Measurements from ENCODE around the gene RBM5. TPM values are rescaled to one million over a fixed set of nuclear protein-coding genes. Genes with fewer than 3 reads are reported as not detected.
A peak's percentile ranks its signal among the peaks of the same experiment; 100 is the strongest.
"Not testable (repeated sequence)": the region's sequence is repeated elsewhere in the genome, so short reads cannot be mapped to it uniquely, and the experiment has no call there.

RBM5 gene
- total RNA-seq, 1 donor from 2014 or later: 124 TPM

DNA sequence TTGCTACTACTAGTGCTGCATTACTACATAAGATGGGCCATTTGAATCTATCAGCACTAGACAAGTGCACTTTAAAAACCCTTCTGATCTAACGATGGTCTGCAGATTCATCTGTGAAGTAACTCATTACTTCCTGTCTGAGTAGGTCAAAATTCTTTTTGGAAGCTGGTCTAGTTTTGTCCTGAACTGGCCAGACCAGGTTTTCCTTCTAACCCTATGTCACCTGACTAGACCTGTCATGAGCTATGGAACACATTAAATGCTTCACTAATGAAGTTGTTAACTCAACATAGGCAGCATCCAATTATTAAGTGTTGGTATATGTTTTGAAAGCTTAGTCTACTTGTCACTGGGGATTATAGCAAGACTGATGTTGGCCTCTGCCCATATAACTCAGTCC, 10.1 kb upstream of the RBM5 start:
- Mint-ChIP-seq H3K36me3 (ENCODE audit: low read depth, unreplicated experiment) (peaks cover 16% of the 10 kb centered on the region), H3K9me3 (ENCODE audit: unreplicated experiment) (no peaks in the 10 kb centered on the region), H3K4me1 (ENCODE audit: low read depth, unreplicated experiment) (no peaks in the 10 kb centered on the region), H3K4me3 (ENCODE audit: unreplicated experiment) (no peak overlapping the region), H3K27me3 (ENCODE audit: low read depth, unreplicated experiment) (no peaks in the 10 kb centered on the region), H3K27ac (ENCODE audit: unreplicated experiment) (no peak overlapping the region)
- no peak for DNase-seq (ENCODE audit: low read depth)
- H3K9me3 ChIP-seq (ENCODE audit: insufficient read depth, low read depth, low read length): no peaks in the 10 kb centered on the region
- H3K79me2 ChIP-seq (ENCODE audit: insufficient read depth, low read length): no peaks in the 10 kb centered on the region
- no peak overlapping the region for H3K4me2 ChIP-seq (ENCODE audit: low read length)
- H3K4me3 ChIP-seq (ENCODE audit: insufficient read depth, low read depth, low read length): no peak overlapping the region
- no peak for FAIRE-seq
- no peak overlapping the region for H3K27ac ChIP-seq (ENCODE audit: low read depth, low read length)
- H3K36me3 ChIP-seq (ENCODE audit: insufficient read depth, low read length): peaks cover 12% of the 10 kb centered on the region
- H3K27me3 ChIP-seq (ENCODE audit: insufficient read depth, low read length): no peaks in the 10 kb centered on the region
- H4K20me1 ChIP-seq (ENCODE audit: insufficient read depth, low read length): no peaks in the 10 kb centered on the region
- H3K9ac ChIP-seq (ENCODE audit: low read length): no peak overlapping the region
- TF ChIP-seq EZH2 (IDR thresholded peaks at IDR 0.05; ENCODE audit: insufficient read depth, low read length): no peak
- TF ChIP-seq, protein P1, sequence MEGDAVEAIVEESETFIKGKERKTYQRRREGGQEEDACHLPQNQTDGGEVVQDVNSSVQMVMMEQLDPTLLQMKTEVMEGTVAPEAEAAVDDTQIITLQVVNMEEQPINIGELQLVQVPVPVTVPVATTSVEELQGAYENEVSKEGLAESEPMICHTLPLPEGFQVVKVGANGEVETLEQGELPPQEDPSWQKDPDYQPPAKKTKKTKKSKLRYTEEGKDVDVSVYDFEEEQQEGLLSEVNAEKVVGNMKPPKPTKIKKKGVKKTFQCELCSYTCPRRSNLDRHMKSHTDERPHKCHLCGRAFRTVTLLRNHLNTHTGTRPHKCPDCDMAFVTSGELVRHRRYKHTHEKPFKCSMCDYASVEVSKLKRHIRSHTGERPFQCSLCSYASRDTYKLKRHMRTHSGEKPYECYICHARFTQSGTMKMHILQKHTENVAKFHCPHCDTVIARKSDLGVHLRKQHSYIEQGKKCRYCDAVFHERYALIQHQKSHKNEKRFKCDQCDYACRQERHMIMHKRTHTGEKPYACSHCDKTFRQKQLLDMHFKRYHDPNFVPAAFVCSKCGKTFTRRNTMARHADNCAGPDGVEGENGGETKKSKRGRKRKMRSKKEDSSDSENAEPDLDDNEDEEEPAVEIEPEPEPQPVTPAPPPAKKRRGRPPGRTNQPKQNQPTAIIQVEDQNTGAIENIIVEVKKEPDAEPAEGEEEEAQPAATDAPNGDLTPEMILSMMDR (IDR thresholded peaks at IDR 0.05; ENCODE audit: insufficient read depth, low read depth, low read length): no peak
- H2AFZ ChIP-seq (ENCODE audit: low read depth, low read length): no peak overlapping the region
- H3K4me1 ChIP-seq (ENCODE audit: insufficient read depth, low read length): no peaks in the 10 kb centered on the region

DNA sequence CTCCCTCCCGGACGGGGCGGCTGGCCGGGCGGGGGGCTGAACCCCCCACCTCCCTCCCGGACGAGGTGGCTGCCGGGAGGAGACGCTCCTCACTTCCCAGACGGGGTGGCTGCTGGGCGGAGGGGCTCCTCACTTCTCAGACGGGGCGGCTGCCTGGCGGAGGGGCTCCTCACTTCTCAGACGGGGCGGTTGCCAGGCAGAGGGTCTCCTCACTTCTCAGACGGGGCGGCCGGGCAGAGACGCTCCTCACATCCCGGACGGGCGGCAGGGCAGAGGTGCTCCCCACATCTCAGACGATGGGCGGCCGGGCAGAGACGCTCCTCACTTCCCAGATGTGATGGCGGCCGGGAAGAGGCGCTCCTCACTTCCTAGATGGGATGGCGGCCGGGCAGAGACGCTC, 3.8 kb upstream of the RBM5 start:
- not testable (repeated sequence) for H3K4me1 Mint-ChIP-seq (ENCODE audit: low read depth, unreplicated experiment); H3K36me3 Mint-ChIP-seq (ENCODE audit: low read depth, unreplicated experiment); DNase-seq (ENCODE audit: low read depth); H3K9me3 ChIP-seq (ENCODE audit: insufficient read depth, low read depth, low read length); H3K4me1 ChIP-seq (ENCODE audit: insufficient read depth, low read length); H4K20me1 ChIP-seq (ENCODE audit: insufficient read depth, low read length); H3K4me2 ChIP-seq (ENCODE audit: low read length); FAIRE-seq; H3K27me3 ChIP-seq (ENCODE audit: insufficient read depth, low read length); H2AFZ ChIP-seq (ENCODE audit: low read depth, low read length); H3K27me3 Mint-ChIP-seq (ENCODE audit: low read depth, unreplicated experiment); H3K9me3 Mint-ChIP-seq (ENCODE audit: unreplicated experiment); H3K27ac ChIP-seq (ENCODE audit: low read depth, low read length); H3K9ac ChIP-seq (ENCODE audit: low read length); H3K4me3 ChIP-seq (ENCODE audit: insufficient read depth, low read depth, low read length); H3K27ac Mint-ChIP-seq (ENCODE audit: unreplicated experiment); H3K4me3 Mint-ChIP-seq (ENCODE audit: unreplicated experiment); H3K36me3 ChIP-seq (ENCODE audit: insufficient read depth, low read length)
- peaks cover 18% of the 10 kb centered on the region for H3K79me2 ChIP-seq (ENCODE audit: insufficient read depth, low read length)

DNA sequence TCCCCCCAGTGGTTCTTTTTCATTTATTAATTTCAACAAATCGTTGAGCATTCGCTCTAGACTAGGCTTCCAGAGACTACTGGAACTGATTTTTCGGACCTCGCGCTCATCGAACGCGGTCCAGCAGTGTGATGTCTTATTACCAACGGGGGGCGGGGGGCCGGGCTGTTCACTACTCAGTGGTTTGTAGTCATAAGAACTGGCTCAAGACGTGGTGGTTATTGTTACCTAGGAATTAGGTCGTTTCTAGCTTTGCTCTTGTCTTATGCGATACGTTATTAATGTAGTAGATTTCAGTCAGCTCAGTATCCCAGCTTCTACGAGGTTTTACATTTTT, 858 bp downstream of the RBM5 start:
- peak overlapping the region; percentile 96 for H3K4me3 ChIP-seq (ENCODE audit: insufficient read depth, low read depth, low read length)
- DNase-seq (ENCODE audit: low read depth): peak; percentile 27
- H3K9me3 ChIP-seq (ENCODE audit: insufficient read depth, low read depth, low read length): no peaks in the 10 kb centered on the region
- Mint-ChIP-seq H3K36me3 (ENCODE audit: low read depth, unreplicated experiment) (peaks cover 15% of the 10 kb centered on the region), H3K4me1 (ENCODE audit: low read depth, unreplicated experiment) (peaks cover 11% of the 10 kb centered on the region), H3K4me3 (ENCODE audit: unreplicated experiment) (peak overlapping the region; percentile 98), H3K27me3 (ENCODE audit: low read depth, unreplicated experiment) (no peaks in the 10 kb centered on the region), H3K27ac (ENCODE audit: unreplicated experiment) (peak overlapping the region; percentile 99), H3K9me3 (ENCODE audit: unreplicated experiment) (peaks cover 5% of the 10 kb centered on the region)
- H3K79me2 ChIP-seq (ENCODE audit: insufficient read depth, low read length): peaks cover 56% of the 10 kb centered on the region
- TF ChIP-seq, protein P1 (IDR thresholded peaks at IDR 0.05; ENCODE audit: insufficient read depth, low read depth, low read length): no peak
- TF ChIP-seq EZH2 (IDR thresholded peaks at IDR 0.05; ENCODE audit: insufficient read depth, low read length): no peak
- H3K27me3 ChIP-seq (ENCODE audit: insufficient read depth, low read length): no peaks in the 10 kb centered on the region
- peaks cover 35% of the 10 kb centered on the region for H3K36me3 ChIP-seq (ENCODE audit: insufficient read depth, low read length)
- H3K4me2 ChIP-seq (ENCODE audit: low read length): peak overlapping the region; percentile 86
- peak overlapping the region; percentile 99 for H3K9ac ChIP-seq (ENCODE audit: low read length)
- H2AFZ ChIP-seq (ENCODE audit: low read depth, low read length): peak overlapping the region; percentile 68
- peak overlapping the region; percentile 96 for H3K27ac ChIP-seq (ENCODE audit: low read depth, low read length)
- FAIRE-seq: no peak
- peaks cover 12% of the 10 kb centered on the region for H3K4me1 ChIP-seq (ENCODE audit: insufficient read depth, low read length)
- peaks cover 43% of the 10 kb centered on the region for H4K20me1 ChIP-seq (ENCODE audit: insufficient read depth, low read length)
